H1 (cell line): ENCODE results near the gene SLC6A6. TPM values are rescaled to one million over a fixed set of nuclear protein-coding genes. Genes with fewer than 3 reads are reported as not detected.

ENCODE experiments used
- CTCF ChIA-PET: fragments of 300-600 bp; sonication (Branson Sonifier 250); formaldehyde crosslinking; loops from one replicate; lab custom pipeline; 2021; ENCODE audit not compliant: partially characterized antibody; lab: Charles Lee
- POLR2A ChIA-PET: fragments of 300-600 bp; sonication (Branson Sonifier 250); formaldehyde crosslinking; loops from one replicate; lab custom pipeline; 2021; ENCODE audit warnings: inconsistent platforms; ENCODE audit not compliant: partially characterized antibody; lab: Charles Lee
- DNase-seq, 2 experiments: peaks; one replicate each; pipeline versions ENCODE4 v3.0.0 to v3.0.0-alpha.2; 2010 to 2022; ENCODE audit warnings: low spot score in 2 of 2, low read depth in 1 of 2, mixed read lengths in 1 of 2
- FAIRE-seq: peaks from 2 replicates; lab custom pipeline; 2011; peaks lifted over from hg19 to GRCh38; lab: Jason Lieb, UNC
- H2AFZ ChIP-seq: 2 replicates; pipeline ENCODE4 v1.8.1; 2012; ENCODE audit warnings: low read length, inconsistent platforms
- H2AK5ac ChIP-seq: 2 replicates; pipeline ENCODE4 v1.6.1; 2013; ENCODE audit warnings: low read depth, low read length
- H2BK120ac ChIP-seq: replicated peaks from 2 replicates; pipeline ENCODE3; 2013; ENCODE audit warnings: low read depth, low read length, inconsistent platforms
- H2BK12ac ChIP-seq: 2 replicates; pipeline ENCODE4 v1.6.1; 2013; ENCODE audit warnings: low read depth, low read length
- H2BK15ac ChIP-seq: 2 replicates; pipeline ENCODE4 v1.6.1; 2013; ENCODE audit warnings: low read length
- H2BK20ac ChIP-seq: 2 replicates; pipeline ENCODE4 v1.6.1; 2013; ENCODE audit warnings: low read length
- H2BK5ac ChIP-seq: 2 replicates; pipeline ENCODE4 v1.6.1; 2013; ENCODE audit warnings: low read depth, low read length
- H3K14ac ChIP-seq: 2 replicates; pipeline ENCODE4 v1.6.1; 2013; ENCODE audit warnings: inconsistent platforms; ENCODE audit not compliant: insufficient read length
- H3K18ac ChIP-seq: 2 replicates; pipeline ENCODE4 v1.6.1; 2013; ENCODE audit warnings: low read length; ENCODE audit errors: extremely low read depth
- H3K23ac ChIP-seq: 2 replicates; pipeline ENCODE4 v1.6.1; 2013; ENCODE audit warnings: inconsistent platforms; ENCODE audit not compliant: insufficient read length
- H3K23me2 ChIP-seq: 2 replicates; pipeline ENCODE4 v1.6.1; 2013; ENCODE audit warnings: low read depth, low read length
- H3K27ac ChIP-seq: 2 replicates; pipeline ENCODE4 v1.6.1; 2011; ENCODE audit warnings: low read depth, low read length, inconsistent platforms
- H3K27me3 ChIP-seq, 4 experiments: replicated peaks in 1 of 4; 1 replicate in 1 of 4; 2 replicates in 3 of 4; pipeline versions ENCODE4 v1.6.1 to v1.8.1; 2011 to 2013; ENCODE audit warnings: low read length in 3 of 4, mild to moderate bottlenecking in 3 of 4, inconsistent platforms in 2 of 4, mixed read lengths in 2 of 4, moderate library complexity in 1 of 4; ENCODE audit not compliant: control insufficient read depth in 3 of 4, insufficient read depth in 3 of 4; ENCODE audit errors: extremely low read depth in 1 of 4
- H3K36me3 ChIP-seq, 4 experiments: 2 replicates each; pipeline versions ENCODE4 v1.6.1 to v1.8.1; 2011 to 2013; ENCODE audit warnings: mild to moderate bottlenecking in 4 of 4, low read length in 3 of 4, moderate library complexity in 2 of 4, control low read depth in 1 of 4, inconsistent platforms in 1 of 4; ENCODE audit not compliant: insufficient read depth in 4 of 4, control insufficient read depth in 2 of 4
- H3K4ac ChIP-seq: replicated peaks from 2 replicates; pipeline ENCODE3; 2013; ENCODE audit warnings: low read length, low read depth, mixed read lengths, inconsistent platforms; ENCODE audit not compliant: insufficient read length
- H3K4me1 ChIP-seq, 4 experiments: replicated peaks in 1 of 4; 1 replicate in 1 of 4; 2 replicates in 3 of 4; pipeline versions ENCODE4 v1.6.1 to v1.8.1; 2011 to 2013; ENCODE audit warnings: low read length in 3 of 4, inconsistent platforms in 2 of 4, mixed read lengths in 1 of 4; ENCODE audit not compliant: insufficient read depth in 4 of 4, control insufficient read depth in 3 of 4
- H3K4me2 ChIP-seq, 2 experiments: 2 replicates each; pipeline versions ENCODE4 v1.6.1 to v1.8.1; 2011 to 2013; ENCODE audit warnings: low read depth in 2 of 2, low read length in 2 of 2, control low read depth in 1 of 2, inconsistent platforms in 1 of 2, mild to moderate bottlenecking in 1 of 2; ENCODE audit not compliant: insufficient read depth in 1 of 2
- H3K4me3 ChIP-seq, 4 experiments: fragments of 200-600, 300-600 bp in 1 of 4; sonication (generic), shearing (Covaris generic), sonication (Bioruptor Twin) in 1 of 4; 2 replicates each; pipeline versions ENCODE4 v1.5.1 to v1.8.1; 2011 to 2016; ENCODE audit warnings: low read length in 4 of 4, low read depth in 3 of 4, control low read depth in 2 of 4, inconsistent platforms in 2 of 4, mild to moderate bottlenecking in 2 of 4, mixed read lengths in 1 of 4, moderate library complexity in 1 of 4; ENCODE audit not compliant: insufficient read depth in 2 of 4; ENCODE audit errors: extremely low read depth in 1 of 4
- H3K56ac ChIP-seq: replicated peaks from 2 replicates; pipeline ENCODE3; 2013; ENCODE audit warnings: low read depth, mild to moderate bottlenecking, mixed read lengths, low read length, inconsistent platforms; ENCODE audit not compliant: insufficient read length
- H3K79me1 ChIP-seq: 2 replicates; pipeline ENCODE4 v1.6.1; 2013; ENCODE audit warnings: low read depth, low read length, control low read depth
- H3K79me2 ChIP-seq, 2 experiments: 2 replicates each; pipeline versions ENCODE4 v1.6.1 to v1.8.1; 2012 to 2013; ENCODE audit warnings: low read length in 2 of 2, mild to moderate bottlenecking in 2 of 2, inconsistent platforms in 1 of 2; ENCODE audit not compliant: insufficient read depth in 2 of 2, control insufficient read depth in 1 of 2
- H3K9ac ChIP-seq, 4 experiments: replicated peaks in 1 of 4; 1 replicate in 1 of 4; 2 replicates in 3 of 4; pipeline versions ENCODE4 v1.6.1 to v1.8.1; 2011 to 2013; ENCODE audit warnings: low read depth in 3 of 4, low read length in 3 of 4, control low read depth in 2 of 4, mild to moderate bottlenecking in 2 of 4, moderate library complexity in 2 of 4, inconsistent platforms in 1 of 4; ENCODE audit errors: extremely low read depth in 1 of 4
- H3K9me3 ChIP-seq, 2 experiments: 2 replicates each; pipeline versions ENCODE4 v1.6.1 to v1.8.1; 2012 to 2013; ENCODE audit warnings: mild to moderate bottlenecking in 2 of 2, moderate library complexity in 2 of 2, control low read depth in 1 of 2, inconsistent platforms in 1 of 2, low read depth in 1 of 2, low read length in 1 of 2, mixed read lengths in 1 of 2; ENCODE audit not compliant: insufficient read depth in 2 of 2
- H4K20me1 ChIP-seq, 2 experiments: replicated peaks in 1 of 2; 2 replicates each; pipeline versions ENCODE3 to v1.8.1; 2011 to 2013; ENCODE audit warnings: inconsistent platforms in 2 of 2, low read length in 2 of 2, mild to moderate bottlenecking in 1 of 2; ENCODE audit not compliant: insufficient read depth in 2 of 2, control insufficient read depth in 1 of 2
- H4K5ac ChIP-seq: 2 replicates; pipeline ENCODE4 v1.6.1; 2013; ENCODE audit warnings: low read length, low read depth, mixed read lengths, inconsistent platforms; ENCODE audit not compliant: insufficient read length
- H4K8ac ChIP-seq: 2 replicates; pipeline ENCODE4 v1.8.0; 2013; ENCODE audit warnings: mild to moderate bottlenecking, moderate library complexity, low read length, inconsistent platforms; ENCODE audit not compliant: insufficient read depth; ENCODE audit errors: extremely low read depth
- H4K91ac ChIP-seq: replicated peaks from 2 replicates; pipeline ENCODE3; 2013; ENCODE audit warnings: low read length, mixed read lengths, inconsistent platforms; ENCODE audit not compliant: insufficient read length
- SIRT6 ChIP-seq: IDR thresholded peaks from one replicate; pipeline ENCODE4 v1.7.1; 2012; ENCODE audit warnings: low read length, inconsistent platforms
- WGBS, 2 experiments: shearing (Covaris generic) in 1 of 2; methylation state at CpG; one replicate each; pipeline versions ENCODE4 v1.1.6 to v1.1.7; 2013 to 2015; ENCODE audit warnings: low lambda C conversion rate in 2 of 2, mixed read lengths in 2 of 2, inconsistent platforms in 1 of 2, low coverage in 1 of 2, missing lambda C conversion rate in 1 of 2; ENCODE audit not compliant: insufficient replicate concordance in 2 of 2, insufficient coverage in 1 of 2, insufficient read length in 1 of 2; ENCODE audit errors: extremely low coverage in 1 of 2, missing lambda C conversion rate in 1 of 2; 5-methylcytosine and 5-hydroxymethylcytosine counted together
- polyA plus RNA-seq, 7 experiments: library from polyadenylated mRNA; depleted of rRNA in 3 of 7; stranded (reverse) in 5 of 7; unstranded in 2 of 7; fragments of >200 nt in 5 of 7; fragments of 200-250 nt in 2 of 7; gene quantifications; 1 replicate in 5 of 7; 2 replicates in 1 of 7; 4 replicates in 1 of 7; pipeline versions ENCODE4 v1.2.1 to v1.2.3, GENCODE V29; 2011 to 2013; ENCODE audit warnings: missing spikeins in 2 of 7, mixed read lengths in 2 of 7
- total RNA-seq: library from RNA; stranded (reverse); fragmentation: NEBNext Ultra II Directional; extraction: Animal tissue kit (Norgen Biotek cat#: 25700); gene quantifications from 2 replicates; pipeline ENCODE4 v1.2.1, GENCODE V29; 2021

SLC6A6 gene
- total and polyA plus RNA-seq, 2 of the 8 experiments (the other 6 are each of a cell fraction or from before 2014, with no cell fraction given) = 66.2 to 144 TPM

- Histone ChIP-seq H4K8ac (no peak overlapping the region; the same call in 1 of the 2 replicates), H3K23me2 (no peaks in the 10 kb centered on the region; the same call in 1 of the 2 replicates), H3K56ac (no peak overlapping the region), H3K4me3 (no peak overlapping the region), H3K4me2 (no peak overlapping the region), H3K79me2 (no peaks in the 10 kb centered on the region), H2BK20ac (no peak overlapping the region), H3K79me1 (no peaks in the 10 kb centered on the region; the same call in 1 of the 2 replicates), H3K4ac (no peak overlapping the region), H2BK120ac (no peak overlapping the region), H2AK5ac (no peak overlapping the region), H3K18ac (no peak overlapping the region), H3K4me1 (peaks cover 0 to 10% (median 3%) of the 10 kb centered on the region in 4 experiments; a peak in 2 of 7 replicates), H4K20me1 (no peaks in the 10 kb centered on the region), H2BK15ac (no peak overlapping the region), H3K23ac (no peak overlapping the region), H3K27ac (no peak overlapping the region), H4K91ac (no peak overlapping the region), H4K5ac (no peak overlapping the region), H2BK5ac (no peak overlapping the region), H2AFZ (no peak overlapping the region), H3K27me3 (no peaks in the 10 kb centered on the region), H3K9ac (no peak overlapping the region), H3K9me3 (no peaks in the 10 kb centered on the region), H2BK12ac (no peak overlapping the region), H3K36me3 (no peaks in the 10 kb centered on the region), H3K14ac (no peak overlapping the region)
- CTCF ChIA-PET = interaction anchor here (1.1 to 1.7 kb wide), 5 partner anchors 12 to 104 kb away, joined by 4 to 11 read pairs (median 4); no protein-coding TSS in a partner anchor
- 81% methylated on average over 3 of the region's 3 CpGs; no CpG with 5 or more reads in 1 of the 2 experiments for WGBS, 2 experiments
- POLR2A ChIA-PET = no interaction called here
- FAIRE-seq = no peak
- no peak for DNase-seq
- no peak for TF ChIP-seq SIRT6
Measured at GRCh38 chr3:14363379-14363778, 39.0 kb upstream of the SLC6A6 start.
